ENCODE data around the gene TRPC5OS.

The TRPC5OS gene

GRCh38 chrX:111896148-111896547, 20.2 kb downstream of the TRPC5OS start:
- no peak for DNase-seq

- DNase-seq, result peak in 3 of 4 experiments; percentile 9 to 10 (median 10)
These were observed 38.6 kb downstream of the TRPC5OS start for GRCh38 chrX:111914398-111915090.

- DNase-seq, result no peak
These were observed 41.6 kb downstream of the TRPC5OS start for GRCh38 chrX:111917591-111917990.

GRCh38 chrX:111928456-111928855, 52.5 kb downstream of the TRPC5OS start:
- DNase-seq, result no peak
